Subcutaneous abdominal adipose tissue (tissue), 5 donors: ENCODE data around the gene INSRR.
A peak's percentile ranks its signal among the peaks of the same experiment; 100 is the strongest.

Experiments used
- H3K27ac ChIP-seq: one replicate; pipeline ENCODE4 v1.7.0; 2013; ENCODE audit warnings: low read depth, mild to moderate bottlenecking, inconsistent platforms, low read length, moderate library complexity
- H3K27me3 ChIP-seq, 5 donors: one replicate each; pipeline ENCODE4 v1.7.0; 2013; ENCODE audit warnings: low read length in 5 of 5, inconsistent platforms in 1 of 5; ENCODE audit not compliant: control insufficient read depth in 5 of 5, insufficient read depth in 4 of 5
- H3K36me3 ChIP-seq, 5 donors: one replicate each; pipeline ENCODE4 v1.7.0; 2013; ENCODE audit warnings: low read length in 5 of 5; ENCODE audit not compliant: control insufficient read depth in 5 of 5, insufficient read depth in 5 of 5
- H3K4me1 ChIP-seq, 5 donors: one replicate each; pipeline ENCODE4 v1.7.0; 2013; ENCODE audit warnings: low read length in 5 of 5, mild to moderate bottlenecking in 3 of 5, moderate library complexity in 1 of 5; ENCODE audit not compliant: control insufficient read depth in 5 of 5, insufficient read depth in 5 of 5
- H3K4me3 ChIP-seq, 5 donors: one replicate each; pipeline ENCODE4 v1.7.0; 2013; ENCODE audit warnings: low read length in 5 of 5, low read depth in 1 of 5
- H3K9ac ChIP-seq, 5 donors: one replicate each; pipeline ENCODE4 v1.7.0; 2013; ENCODE audit warnings: low read length in 5 of 5, mild to moderate bottlenecking in 4 of 5, moderate library complexity in 3 of 5
- H3K9me3 ChIP-seq, 5 donors: one replicate each; pipeline ENCODE4 v1.7.0; 2013; ENCODE audit warnings: low read length in 5 of 5; ENCODE audit not compliant: control insufficient read depth in 5 of 5
- donor health status: healthy.
- donor health status: healthy.
- donor health status: healthy.
- donor health status: healthy.
- donor health status: healthy.

INSRR gene

GRCh38 chr1:156894711-156895454 lies 36.0 kb upstream of the INSRR start:
- no peaks in the 10 kb centered on the region for H3K36me3 ChIP-seq
- H3K4me1 ChIP-seq = peaks cover 6 to 75% (median 51%) of the 10 kb centered on the region in 5 donors
- H3K9me3 ChIP-seq = no peaks in the 10 kb centered on the region
- H3K4me3 ChIP-seq = peak overlapping the region in 4 of 5 donors; percentile 15 to 76 (median 64)
- peak overlapping the region; percentile 84 for H3K27ac ChIP-seq
- peak overlapping the region in 2 of 5 donors; percentile 60 to 72 for H3K9ac ChIP-seq
- peaks cover 0 to 9% (median 2%) of the 10 kb centered on the region in 5 donors for H3K27me3 ChIP-seq

- Histone ChIP-seq H3K36me3 (no peaks in the 10 kb centered on the region), H3K9me3 (no peaks in the 10 kb centered on the region), H3K27me3 (peaks cover 0 to 8% (median 0%) of the 10 kb centered on the region in 5 donors), H3K9ac (peak overlapping the region in 4 of 5 donors; percentile 7 to 72 (median 58)), H3K27ac (peak overlapping the region; percentile 84), H3K4me1 (peaks cover 4 to 66% (median 42%) of the 10 kb centered on the region in 5 donors), H3K4me3 (peak overlapping the region; percentile 11 to 76 (median 65))
Observed at GRCh38 chr1:156894001-156894400, 35.1 kb upstream of the INSRR start.

GRCh38 chr1:156893048-156893953 lies 34.4 kb upstream of the INSRR start, which contains the start of gene PEAR1:
PEAR1 (plus strand) TSS chr1:156893718; CDS start chr1:156903927, 10,209 bp downstream.
- Histone ChIP-seq H3K4me3 (peak within 1 kb of the TSS; percentile 30 to 76 (median 65)), H3K9me3 (no peaks in the 10 kb centered on the region), H3K27ac (peak within 1 kb of the TSS; percentile 84), H3K36me3 (no peaks in the 10 kb centered on the region), H3K9ac (peak within 1 kb of the TSS in 4 of 5 donors; percentile 7 to 72 (median 58)), H3K27me3 (peaks cover under 1 to 4% (median 3%) of the 10 kb centered on the region in 5 donors), H3K4me1 (peaks cover 2 to 59% (median 39%) of the 10 kb centered on the region in 5 donors)

GRCh38 chr1:156892190-156893047 lies 33.5 kb upstream of the INSRR start:
- Histone ChIP-seq H3K27me3 (peaks cover 0 to 10% (median 7%) of the 10 kb centered on the region in 5 donors), H3K4me1 (peaks cover 2 to 51% (median 32%) of the 10 kb centered on the region in 5 donors), H3K27ac (peak overlapping the region; percentile 84), H3K4me3 (peak overlapping the region; percentile 28 to 60 (median 39)), H3K9me3 (no peaks in the 10 kb centered on the region), H3K9ac (no peak overlapping the region), H3K36me3 (no peaks in the 10 kb centered on the region)

GRCh38 chr1:156889802-156890580 lies 31.1 kb upstream of the INSRR start:
- Histone ChIP-seq H3K36me3 (no peaks in the 10 kb centered on the region), H3K27ac (no peak overlapping the region), H3K4me1 (peaks cover 0 to 26% (median 17%) of the 10 kb centered on the region in 5 donors), H3K27me3 (peaks cover 0 to 13% (median 10%) of the 10 kb centered on the region in 5 donors), H3K4me3 (no peak overlapping the region), H3K9me3 (no peaks in the 10 kb centered on the region), H3K9ac (no peak overlapping the region)

GRCh38 chr1:156887734-156888133 lies 28.8 kb upstream of the INSRR start:
- peaks cover 0 to 10% (median 5%) of the 10 kb centered on the region in 5 donors for H3K4me1 ChIP-seq
- H3K9ac ChIP-seq = no peak overlapping the region
- H3K27me3 ChIP-seq = peaks cover 6 to 27% (median 16%) of the 10 kb centered on the region in 5 donors
- H3K4me3 ChIP-seq = no peak overlapping the region
- no peak overlapping the region for H3K27ac ChIP-seq
- no peaks in the 10 kb centered on the region for H3K36me3 ChIP-seq
- H3K9me3 ChIP-seq = no peaks in the 10 kb centered on the region

GRCh38 chr1:156887317-156887716 lies 28.4 kb upstream of the INSRR start:
- Histone ChIP-seq H3K4me3 (no peak overlapping the region), H3K4me1 (peaks cover 0 to 6% (median 5%) of the 10 kb centered on the region in 5 donors), H3K27me3 (peaks cover 6 to 31% (median 20%) of the 10 kb centered on the region in 5 donors), H3K9ac (no peak overlapping the region), H3K36me3 (no peaks in the 10 kb centered on the region), H3K9me3 (no peaks in the 10 kb centered on the region), H3K27ac (no peak overlapping the region)

- no peaks in the 10 kb centered on the region for H3K9me3 ChIP-seq
- no peaks in the 10 kb centered on the region for H3K36me3 ChIP-seq
- no peak overlapping the region for H3K4me3 ChIP-seq
- peaks cover 10 to 34% (median 24%) of the 10 kb centered on the region in 5 donors for H3K27me3 ChIP-seq
- no peak overlapping the region for H3K27ac ChIP-seq
- H3K4me1 ChIP-seq = peaks cover 0 to 2% (median 0%) of the 10 kb centered on the region in 5 donors
- H3K9ac ChIP-seq = no peak overlapping the region
Observed at GRCh38 chr1:156886583-156887281, 27.8 kb upstream of the INSRR start.
